GM11168 (cell line): ENCODE results near the gene EPHA10.
"Not testable (repeated sequence)": the region's sequence is repeated elsewhere in the genome, so short reads cannot be mapped to it uniquely, and the experiment has no call there.

Source experiments
- in situ Hi-C: fragments of 300-500 bp; cut with MboI; formaldehyde crosslinking; loops from one replicate; pipeline ENCODE4 v1.12.0; 2022; ENCODE audit warnings: low sequenced_read_pairs; ENCODE audit not compliant: unreplicated experiment

The EPHA10 gene

DNA sequence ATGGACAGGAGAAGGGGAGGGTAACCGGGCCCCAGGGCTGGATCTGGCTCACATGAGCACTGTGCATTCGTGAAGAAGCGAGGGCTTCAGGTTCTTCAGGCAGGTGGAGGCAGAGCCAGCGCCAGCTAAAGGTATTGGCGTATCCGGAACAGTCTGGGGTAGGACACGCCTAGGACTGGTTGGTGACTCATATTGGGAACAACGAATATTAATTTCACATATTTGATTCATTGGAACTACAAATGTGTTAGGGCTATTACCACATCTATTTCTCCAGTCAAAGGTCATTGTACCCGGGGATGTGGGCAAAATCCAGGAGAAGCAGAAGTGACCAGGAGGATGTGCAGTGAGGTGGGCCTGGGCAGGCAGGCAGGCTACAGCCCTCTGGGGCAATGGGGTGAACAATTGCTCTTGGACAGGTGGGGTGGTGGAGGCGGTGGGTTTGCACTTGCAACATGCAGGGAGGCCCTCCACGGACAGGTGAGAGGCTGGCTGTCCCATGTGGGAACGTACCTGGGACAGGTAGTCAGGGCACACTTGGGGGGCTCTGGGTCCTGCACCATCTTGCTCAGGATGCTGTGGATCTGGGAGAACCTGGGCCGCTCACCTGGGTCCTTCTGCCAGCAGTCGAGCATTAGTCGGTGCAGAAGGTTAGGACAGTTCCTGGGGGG is 45.9 kb downstream of the EPHA10 start:
- in situ Hi-C loops = no loop called here

DNA sequence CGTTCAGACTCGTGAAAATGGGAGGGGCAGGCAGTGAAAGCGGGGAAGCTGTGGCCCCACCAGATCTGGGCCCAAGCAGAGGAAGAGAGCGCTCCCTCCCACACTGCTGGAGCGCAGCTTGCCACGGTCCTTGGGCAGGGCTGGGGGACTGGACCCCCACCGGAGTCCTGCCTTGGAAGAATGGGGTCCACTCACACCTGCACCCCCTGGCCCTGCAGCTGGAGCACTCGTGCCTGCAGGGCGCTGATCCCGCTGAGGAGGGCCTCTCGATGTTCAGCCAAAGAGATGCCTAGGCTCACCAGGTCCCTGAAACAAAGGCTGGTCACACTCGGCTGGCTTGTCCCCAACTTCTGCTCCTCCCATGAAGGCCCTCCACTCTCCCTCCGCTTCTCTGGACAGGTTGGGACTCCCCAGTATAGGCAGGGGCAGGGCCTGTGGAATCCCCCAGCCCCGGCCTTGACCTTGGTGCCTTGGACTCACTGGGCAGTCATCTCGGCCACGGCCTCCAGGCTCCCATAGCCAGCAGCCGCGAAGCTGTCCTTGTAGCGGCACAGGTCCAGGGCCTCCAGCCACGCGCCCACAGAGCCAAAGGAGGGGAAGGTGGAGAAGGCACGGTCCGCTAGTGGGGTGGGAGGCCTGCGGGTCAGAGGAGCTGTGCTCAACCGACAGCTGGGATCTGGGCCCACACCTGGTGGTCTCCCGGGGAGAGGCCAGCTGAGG is 46.6 kb downstream of the EPHA10 start:
- in situ Hi-C loops = no loop called here

DNA sequence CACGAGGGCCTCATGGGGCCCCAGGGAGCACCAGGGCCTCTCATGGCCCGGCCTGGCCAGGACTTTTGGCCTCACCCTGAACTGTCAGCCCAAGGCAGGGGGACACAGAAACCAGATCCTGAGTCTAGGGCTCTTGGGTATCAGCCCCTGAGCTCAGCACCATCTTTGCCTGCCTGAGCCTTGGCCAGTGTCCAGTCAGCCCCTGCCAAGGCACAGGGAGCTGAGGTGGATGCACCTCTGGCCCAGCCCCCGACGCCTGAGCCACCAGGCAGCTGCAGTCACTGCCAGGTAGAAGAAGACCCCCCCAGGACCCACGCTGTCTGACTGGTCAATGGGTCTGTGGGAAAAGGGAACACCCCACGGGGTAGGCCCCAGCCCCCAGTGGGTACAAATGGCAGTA is 47.3 kb downstream of the EPHA10 start:
- in situ Hi-C loops = no loop called here

DNA sequence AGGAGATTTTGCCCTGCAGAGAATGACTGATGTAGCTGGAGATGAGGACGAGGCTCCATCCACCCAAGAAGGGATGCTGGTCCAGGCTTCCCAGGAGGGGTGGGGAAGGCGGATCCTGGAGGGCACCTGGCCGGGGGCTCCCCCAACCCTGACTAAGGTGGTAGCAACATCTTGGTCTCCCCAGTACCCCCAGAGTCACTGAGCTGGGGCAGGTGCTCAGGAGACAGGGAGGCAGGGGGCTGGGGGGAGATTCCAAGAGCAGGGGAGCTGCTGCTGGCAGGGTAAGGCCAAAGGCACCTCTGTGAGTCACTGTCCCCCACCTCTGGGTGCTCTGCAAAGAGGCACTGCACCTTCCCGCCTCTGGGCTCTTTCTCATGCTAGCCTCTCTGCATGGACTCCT is 48.6 kb downstream of the EPHA10 start:
- in situ Hi-C loops = no loop called here

DNA sequence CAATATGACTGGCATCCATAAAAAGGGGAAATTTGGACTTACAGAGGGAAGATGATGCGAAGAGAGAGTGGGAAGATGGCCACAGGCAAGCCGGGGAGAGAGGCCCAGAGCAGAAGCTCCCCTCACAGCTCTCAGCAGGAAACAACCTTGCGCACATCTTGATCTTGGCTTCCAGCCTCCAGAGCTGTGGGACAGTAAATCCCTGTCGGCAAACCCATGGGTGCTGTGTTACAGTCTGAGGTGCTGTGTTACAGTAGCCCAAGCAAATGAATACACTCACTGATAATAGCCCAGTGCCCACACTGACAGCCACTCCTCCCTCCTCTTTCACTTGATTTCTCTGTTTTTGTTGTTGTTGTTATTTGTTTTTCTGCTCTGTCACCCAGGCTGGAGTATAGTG is 50.2 kb downstream of the EPHA10 start:
- in situ Hi-C loops = no loop called here

DNA sequence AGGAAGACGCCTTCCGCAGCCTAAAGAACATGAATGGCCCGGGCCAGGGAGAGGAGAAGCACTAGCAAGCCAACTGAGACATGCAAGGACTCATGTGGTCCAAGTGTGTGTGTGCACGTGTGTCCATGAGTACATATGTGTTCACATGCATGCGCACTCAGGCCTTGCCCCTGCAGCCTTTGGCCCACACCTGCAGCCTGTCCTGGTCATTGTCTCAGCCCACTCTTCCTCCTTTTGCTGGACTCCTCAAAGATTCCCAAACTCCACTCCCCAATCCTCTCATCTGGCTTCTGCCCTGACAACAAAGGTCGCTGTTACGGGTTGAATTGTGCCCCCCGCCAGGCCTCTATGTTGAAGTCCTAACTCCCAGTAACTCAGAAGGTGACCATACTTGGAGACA is 50.7 kb downstream of the EPHA10 start:
- in situ Hi-C loops = no loop called here

DNA sequence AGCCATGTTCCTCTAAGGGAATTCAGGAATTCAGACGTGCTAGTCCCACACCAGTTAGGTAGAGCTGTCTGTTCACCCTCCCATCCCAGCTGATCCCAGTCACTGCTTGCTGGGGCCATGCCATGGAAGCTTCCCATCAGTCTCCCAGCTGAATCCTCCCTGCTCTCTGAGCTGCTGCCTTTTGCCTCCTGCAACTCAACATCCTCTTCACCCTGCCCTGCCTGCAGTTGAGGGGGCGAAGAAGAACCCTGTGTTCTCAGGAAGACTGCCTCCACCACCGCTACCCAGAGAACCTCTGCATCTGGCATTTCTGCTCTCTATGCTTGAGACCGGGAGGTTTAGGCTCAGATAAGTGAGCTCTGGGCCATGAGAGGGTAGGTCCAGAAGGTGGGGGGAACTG is 56.4 kb downstream of the EPHA10 start:
- in situ Hi-C loops = no loop called here

DNA sequence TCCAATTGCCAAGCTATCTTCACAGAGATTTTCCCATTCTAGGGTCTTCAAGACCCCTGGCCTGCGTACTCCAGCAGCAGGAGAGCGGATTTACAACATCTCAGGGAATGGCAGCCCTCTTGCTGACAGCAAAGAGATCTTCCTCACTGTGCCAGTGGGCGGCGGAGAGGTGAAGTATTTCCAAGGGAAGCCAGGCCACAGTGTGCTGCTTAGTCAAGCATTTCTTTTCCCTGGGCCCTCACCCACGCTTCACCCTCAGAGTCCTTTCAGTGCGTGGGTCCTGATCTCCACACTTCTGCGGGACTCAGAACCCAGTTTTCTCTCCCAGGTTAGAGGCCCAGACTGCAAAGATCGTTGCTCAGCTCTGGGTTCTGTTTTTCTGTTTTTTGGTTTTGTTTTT is 59.5 kb downstream of the EPHA10 start:
- in situ Hi-C loops = no loop called here

DNA sequence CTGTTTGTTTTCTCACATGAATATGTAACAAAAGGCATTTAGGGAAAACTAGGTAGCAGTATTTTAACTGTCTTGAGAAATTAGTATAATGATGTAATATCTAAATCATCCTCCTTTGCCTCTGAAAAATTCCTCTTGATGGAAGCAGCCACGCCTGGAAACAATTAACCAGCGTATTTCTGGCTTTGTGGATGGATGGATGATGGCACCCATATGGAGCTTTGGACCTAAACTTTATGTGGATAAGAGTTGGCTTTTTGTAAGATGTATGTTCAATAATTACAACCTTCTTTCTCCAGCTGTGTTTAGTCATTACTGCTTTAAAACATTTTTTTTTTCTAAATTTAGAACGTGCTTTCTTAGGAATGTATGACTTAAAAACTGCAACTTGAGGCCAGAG is 60.0 kb downstream of the EPHA10 start:
- in situ Hi-C loops = no loop called here

DNA sequence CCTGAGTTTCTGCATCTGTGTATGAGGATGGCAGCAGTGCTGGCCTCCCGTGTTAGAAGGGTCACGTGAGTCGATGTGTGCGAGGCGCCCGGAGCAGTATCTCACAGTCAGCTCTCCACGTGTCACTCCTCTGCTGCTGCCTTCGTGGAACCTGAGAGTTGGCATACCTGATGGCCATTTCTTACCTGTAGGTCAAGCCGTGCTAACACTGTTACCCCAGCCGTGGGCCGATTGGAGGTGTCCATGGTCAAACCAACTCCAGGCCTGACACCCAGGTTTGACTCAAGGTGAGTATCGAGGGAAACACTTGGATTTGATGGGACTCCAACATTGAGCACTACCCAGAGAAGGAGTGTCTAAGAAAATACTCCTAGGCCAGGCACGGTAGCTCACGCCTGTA is 61.9 kb downstream of the EPHA10 start:
- in situ Hi-C loops = no loop called here

DNA sequence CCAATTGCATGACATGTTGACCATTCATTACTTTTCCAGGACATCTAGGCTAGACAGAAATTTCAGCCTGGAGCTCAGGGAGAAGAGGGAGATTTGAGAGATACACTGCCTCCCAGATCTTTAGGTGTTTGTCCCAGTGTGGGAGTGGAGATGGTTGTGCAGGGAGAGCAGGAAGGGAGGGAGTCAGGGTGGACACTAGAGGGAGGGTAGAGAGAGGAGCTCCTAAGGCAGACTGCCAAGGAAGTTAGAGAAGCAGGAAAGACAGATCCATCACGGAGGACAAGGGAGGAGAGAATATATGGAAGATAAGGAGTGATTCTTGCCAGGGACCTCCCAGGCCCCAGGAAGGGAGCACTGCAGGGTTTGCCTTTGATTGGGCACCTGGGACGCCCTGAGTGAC is 63.9 kb downstream of the EPHA10 start:
- in situ Hi-C loops = no loop called here

DNA sequence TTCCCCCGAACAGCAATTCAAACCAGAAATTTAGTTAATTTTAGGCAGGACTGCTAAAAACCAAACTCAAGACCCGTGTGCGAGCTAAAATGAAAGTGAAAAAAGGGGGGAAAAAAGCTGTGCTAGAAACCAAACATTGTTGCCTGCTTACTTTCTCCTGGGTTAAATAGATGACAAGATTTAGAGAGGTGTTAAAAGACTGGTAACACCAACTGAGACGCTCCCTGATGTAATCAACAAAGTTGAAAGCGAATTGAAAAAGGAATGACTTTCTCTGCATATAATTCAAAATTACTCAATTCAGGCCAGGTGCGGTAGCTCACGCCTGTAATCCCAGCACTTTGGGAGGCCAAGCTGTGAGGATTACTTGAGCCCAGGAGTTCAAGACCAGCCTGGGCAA is 65.8 kb downstream of the EPHA10 start:
- in situ Hi-C loops = no loop called here

DNA sequence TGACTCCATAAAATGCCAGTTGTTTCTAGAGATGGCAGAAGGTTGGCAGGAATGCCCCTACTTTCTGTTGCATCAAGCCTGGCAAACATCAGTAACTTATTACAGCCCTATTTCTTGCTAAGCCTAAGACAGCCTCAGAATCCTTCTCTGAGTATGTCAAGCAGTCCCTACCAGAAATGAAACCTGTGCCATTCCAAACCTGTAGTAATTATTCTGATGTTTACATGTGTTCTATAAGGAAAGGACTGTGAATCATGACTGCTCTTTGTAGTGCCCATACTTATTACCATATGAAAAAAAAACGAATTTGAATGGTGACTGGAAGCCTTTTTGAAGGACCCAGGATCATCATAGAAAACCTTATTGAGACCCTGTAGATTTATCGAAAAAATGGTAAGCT is 67.2 kb downstream of the EPHA10 start:
- in situ Hi-C loops = no loop called here

DNA sequence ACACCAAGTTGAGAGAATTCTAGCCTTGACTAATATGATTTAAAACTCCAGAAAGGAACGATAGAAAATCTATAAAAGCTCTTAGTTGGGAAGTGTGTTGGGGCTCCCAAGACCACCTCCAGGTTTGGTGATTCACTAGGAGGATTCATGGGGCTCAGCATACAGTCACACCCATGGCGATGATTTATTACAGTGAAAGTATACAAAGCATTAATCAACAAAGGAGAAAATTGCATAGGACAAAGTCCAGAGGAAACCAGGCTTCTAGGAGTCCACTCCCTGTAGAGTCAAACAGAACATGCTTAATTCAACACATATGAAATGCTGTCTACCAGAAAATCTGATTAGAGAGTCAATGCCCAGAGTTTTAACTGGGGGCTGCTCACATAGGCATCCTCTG is 67.8 kb downstream of the EPHA10 start:
- in situ Hi-C loops = no loop called here

DNA sequence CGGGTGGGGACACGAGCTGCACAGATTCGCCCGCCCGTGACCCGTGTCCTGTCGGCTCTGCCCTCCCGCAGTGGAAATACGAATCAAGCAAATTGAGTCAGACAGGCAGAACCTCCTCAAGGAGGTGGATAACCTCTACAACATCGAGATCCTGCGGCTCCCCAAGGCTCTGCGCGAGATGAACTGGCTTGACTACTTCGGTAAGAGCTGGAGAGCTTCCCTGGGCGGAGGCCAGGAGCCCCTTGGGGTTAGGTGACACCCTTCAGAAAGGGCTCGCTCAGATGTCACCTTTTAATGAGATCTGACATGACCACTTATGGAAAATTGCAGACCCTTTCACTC is 72.1 kb downstream of the EPHA10 start:
- in situ Hi-C loops = no loop called here

DNA sequence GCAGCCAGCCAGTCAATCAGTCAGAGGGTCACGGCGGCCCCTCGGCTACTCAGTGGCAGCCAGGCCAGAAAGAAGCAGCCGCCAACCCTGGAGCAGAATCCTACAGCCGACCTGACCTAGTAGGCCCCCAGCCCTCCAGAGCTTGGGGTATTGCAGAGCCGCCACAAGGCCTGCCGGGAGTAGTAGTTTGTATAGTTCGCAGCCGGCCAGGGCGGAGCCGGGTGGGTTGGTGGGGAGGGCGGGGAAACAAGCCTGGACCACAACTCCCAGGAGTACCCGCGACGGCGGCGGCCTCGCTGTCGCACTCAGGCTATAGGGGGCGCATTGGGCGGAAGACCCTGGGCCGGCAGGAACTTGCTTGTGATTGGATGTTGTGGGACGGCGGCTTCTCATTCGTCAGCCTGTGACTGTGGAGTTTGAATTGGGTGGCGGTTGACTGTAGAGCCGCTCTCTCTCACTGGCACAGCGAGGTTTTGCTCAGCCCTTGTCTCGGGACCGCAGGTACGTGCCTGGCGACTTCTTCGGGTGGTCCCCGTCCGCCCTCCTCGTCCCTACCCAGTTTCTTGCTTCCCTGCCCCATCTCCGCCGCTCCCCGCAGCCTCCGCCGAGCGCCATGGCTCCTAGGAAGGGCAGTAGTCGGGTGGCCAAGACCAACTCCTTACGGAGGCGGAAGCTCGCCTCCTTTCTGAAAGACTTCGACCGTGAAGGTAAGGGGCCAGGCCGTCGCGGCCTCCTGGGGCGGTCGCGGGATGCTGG is 72.7 kb downstream of the EPHA10 start, which contains the start of gene CDCA8:
Gene CDCA8 (plus strand): TSS at position 439 of the 756 bp plus-strand sequence. CDS start 175 bp downstream, at position 614.
- in situ Hi-C loops = no loop called here

DNA sequence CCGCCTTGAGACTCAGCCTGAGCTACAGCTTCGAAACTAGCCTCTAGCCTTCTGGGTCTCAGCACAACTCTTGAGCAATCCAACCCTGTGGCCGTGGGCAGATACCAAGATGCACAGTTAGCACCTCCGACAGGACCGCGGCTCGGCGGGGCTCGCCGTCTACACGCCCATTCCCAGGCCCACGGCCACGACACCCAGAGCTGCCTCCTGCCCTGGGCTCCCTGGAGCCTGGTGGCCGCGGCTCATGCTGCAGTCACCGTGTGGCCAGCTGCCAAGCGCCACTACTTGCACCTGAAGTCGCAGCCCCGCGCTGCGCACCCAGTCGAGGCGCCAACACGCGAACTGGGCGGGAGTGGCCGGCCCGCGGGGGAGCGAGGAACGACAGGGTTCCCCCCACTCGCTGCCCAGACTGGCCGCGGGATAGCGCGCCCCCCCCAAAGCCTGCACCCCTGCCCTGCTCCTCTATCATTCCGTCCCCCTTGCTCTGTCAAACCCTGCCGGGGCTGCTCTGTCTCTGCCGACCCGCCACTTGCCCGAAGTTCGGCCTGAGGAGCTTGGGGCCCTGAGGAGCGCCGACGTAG is 73.3 kb downstream of the EPHA10 start:
- in situ Hi-C loops = no loop called here

DNA sequence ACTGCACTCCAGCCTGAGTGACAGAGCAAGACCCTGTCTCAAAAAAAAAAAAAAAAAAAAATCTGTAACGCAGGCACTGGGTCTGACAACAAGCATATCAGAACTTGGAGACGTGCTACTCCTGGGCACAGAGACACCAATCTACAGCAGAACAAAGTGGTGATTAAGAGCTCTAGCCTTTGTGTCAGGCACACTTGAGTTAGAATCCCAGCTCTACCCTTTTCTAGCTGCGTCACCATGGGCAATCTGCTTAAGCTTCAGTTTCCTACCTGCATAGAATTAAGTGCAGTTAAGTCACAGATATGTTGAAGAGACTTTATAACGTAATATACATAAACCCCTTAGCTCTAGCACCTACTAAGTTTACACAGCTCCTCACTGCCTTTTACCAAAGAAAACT is 76.0 kb downstream of the EPHA10 start:
- in situ Hi-C loops = no loop called here

DNA sequence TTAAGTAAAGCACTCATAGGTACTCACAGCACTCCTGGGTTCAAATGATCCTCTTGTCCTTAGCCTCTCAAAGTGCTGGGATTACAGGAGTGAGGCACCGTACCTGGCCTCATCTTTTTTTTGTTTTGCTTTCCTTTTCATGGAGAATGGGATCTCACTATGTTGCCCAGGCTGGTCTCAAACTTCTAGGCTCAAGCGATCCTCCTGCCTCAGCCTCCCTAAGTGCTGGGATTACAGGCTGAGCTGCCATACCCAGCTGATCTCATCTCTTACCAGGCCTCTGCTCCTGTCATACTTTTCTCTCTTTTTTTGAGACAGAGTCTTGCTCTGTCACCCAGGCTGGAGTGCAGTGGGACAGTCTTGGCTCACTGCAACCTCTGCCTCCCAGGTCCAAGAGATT is 77.2 kb downstream of the EPHA10 start:
- in situ Hi-C loops = not testable (repeated sequence)

DNA sequence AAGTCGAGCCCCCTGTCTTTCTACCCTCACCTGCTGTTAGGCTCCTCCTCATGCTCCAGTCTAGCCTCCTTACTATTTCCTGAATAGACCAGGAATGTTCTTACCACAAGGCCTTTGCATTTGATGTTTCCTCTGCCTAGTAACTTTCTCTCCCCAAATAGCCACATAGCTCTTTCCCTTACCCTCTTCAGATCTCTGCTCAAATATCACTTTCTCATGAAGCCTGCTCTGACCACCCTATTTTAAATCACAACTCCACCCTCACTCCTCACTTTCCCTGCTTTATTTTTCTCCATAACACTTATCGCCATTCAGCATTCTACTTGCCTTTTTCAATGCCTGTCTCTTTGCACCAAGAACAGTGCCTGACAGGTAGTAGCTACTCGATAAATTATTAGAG is 79.2 kb downstream of the EPHA10 start:
- in situ Hi-C loops = no loop called here

DNA sequence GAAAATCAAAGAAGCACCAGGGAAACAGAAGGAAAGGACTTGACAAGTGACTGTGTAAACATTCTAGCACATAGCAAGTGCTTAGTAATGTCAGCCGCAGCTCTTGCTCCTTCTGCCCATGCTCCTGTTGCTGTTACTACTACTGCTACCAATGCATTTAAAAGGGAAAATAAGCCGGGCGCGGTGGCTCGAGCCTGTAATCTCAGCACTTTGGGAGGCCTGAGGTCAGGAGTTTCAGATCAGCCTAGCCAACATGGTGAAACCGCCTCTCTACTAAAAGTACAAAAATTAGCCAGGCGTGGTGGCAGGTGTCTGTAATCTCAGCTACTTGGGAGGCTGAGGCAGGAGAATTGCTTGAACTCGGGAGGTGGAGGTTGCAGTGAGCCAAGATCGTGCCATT is 80.7 kb downstream of the EPHA10 start:
- in situ Hi-C loops = not testable (repeated sequence)
